ENCODE results near the gene TCF4. TPM values are rescaled to one million over a fixed set of nuclear protein-coding genes. Genes with fewer than 3 reads are reported as not detected.

TCF4 gene
- total and polyA plus RNA-seq, 2 experiments from 2014 or later = 77.7 to 89.2 TPM

DNA sequence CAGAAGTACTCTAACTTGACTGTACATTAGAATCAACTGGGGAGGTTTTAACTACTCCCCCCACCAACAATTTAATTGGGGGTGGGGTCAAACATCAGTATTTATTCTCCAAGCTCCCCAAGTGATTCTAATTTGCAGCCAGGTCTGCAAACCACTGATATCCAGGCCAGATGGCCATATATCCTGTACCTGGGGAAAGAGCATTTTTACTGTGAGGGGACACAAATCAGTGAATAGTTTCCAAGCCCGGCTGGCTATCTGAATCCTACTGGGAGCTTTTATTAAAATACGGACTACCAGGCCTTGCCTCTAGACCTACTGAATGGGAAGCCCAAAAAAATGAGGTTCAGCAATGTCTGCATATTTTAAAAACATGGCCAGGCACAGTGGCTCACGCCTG is 88.5 kb downstream of the TCF4 start (continued):
- TF ChIP-seq, protein P1, sequence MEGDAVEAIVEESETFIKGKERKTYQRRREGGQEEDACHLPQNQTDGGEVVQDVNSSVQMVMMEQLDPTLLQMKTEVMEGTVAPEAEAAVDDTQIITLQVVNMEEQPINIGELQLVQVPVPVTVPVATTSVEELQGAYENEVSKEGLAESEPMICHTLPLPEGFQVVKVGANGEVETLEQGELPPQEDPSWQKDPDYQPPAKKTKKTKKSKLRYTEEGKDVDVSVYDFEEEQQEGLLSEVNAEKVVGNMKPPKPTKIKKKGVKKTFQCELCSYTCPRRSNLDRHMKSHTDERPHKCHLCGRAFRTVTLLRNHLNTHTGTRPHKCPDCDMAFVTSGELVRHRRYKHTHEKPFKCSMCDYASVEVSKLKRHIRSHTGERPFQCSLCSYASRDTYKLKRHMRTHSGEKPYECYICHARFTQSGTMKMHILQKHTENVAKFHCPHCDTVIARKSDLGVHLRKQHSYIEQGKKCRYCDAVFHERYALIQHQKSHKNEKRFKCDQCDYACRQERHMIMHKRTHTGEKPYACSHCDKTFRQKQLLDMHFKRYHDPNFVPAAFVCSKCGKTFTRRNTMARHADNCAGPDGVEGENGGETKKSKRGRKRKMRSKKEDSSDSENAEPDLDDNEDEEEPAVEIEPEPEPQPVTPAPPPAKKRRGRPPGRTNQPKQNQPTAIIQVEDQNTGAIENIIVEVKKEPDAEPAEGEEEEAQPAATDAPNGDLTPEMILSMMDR (conservative IDR thresholded peaks at IDR 0.05; ENCODE audit: low read depth in 2 of 2) = no peak
- TF ChIP-seq ZNF114 (CRISPR knock-in tag; IDR thresholded peaks at IDR 0.05) (no peak), CREB1 (CRISPR knock-in tag; IDR thresholded peaks at IDR 0.05; ENCODE audit: low read depth) (no peak)

DNA sequence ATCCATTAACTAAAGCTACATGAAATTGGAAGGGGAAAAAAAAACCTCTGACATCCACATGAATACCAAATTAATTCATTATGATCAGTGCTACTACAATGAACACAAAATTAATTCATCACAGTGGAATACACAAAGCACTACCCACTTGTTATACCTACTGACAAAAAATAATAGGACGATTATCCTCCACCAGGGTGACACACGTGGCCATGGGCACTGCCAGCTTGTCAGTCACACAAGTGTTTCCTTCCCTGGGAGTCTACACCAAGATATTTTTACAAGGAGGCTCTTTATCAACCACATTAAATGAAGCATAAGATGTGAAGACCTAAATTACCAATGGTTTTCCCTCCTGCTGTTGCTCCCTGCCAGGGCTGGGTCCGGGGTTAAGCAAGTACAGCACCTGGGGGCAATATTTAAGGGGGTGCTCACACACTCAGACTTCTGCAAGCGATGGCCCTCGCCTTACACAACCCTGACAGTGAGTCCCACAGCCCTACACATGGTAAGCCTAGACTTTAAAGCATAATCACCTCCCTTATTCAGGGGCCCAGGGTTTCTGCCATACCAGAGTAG is 90.1 kb downstream of the TCF4 start:
- Mint-ChIP-seq H3K27me3 (ENCODE audit: insufficient read depth, low read depth, poor library complexity) (peaks cover 3% of the 10 kb centered on the region), H3K9me3 (no peaks in the 10 kb centered on the region), H3K4me3 (no peak overlapping the region), H3K36me3 (ENCODE audit: low read depth) (no peaks in the 10 kb centered on the region), H3K27ac (no peak overlapping the region), H3K4me1 (peaks cover 77% of the 10 kb centered on the region)
- peaks cover 89% of the 10 kb centered on the region for H3K79me2 ChIP-seq (replicated peaks; ENCODE audit: insufficient read depth)
- no peak overlapping the region for H3K4me2 ChIP-seq
- no peaks in the 10 kb centered on the region; the same call in 1 of the 2 replicates for H4K20me1 ChIP-seq (replicated peaks; ENCODE audit: insufficient read depth)
- no peaks in the 10 kb centered on the region for H3K36me3 ChIP-seq (ENCODE audit: insufficient read depth)
- H2AFZ ChIP-seq = no peak overlapping the region
- H3K4me3 ChIP-seq = no peak overlapping the region
- H3K27ac ChIP-seq (ENCODE audit: low read depth) = no peak overlapping the region
- H3K4me1 ChIP-seq (ENCODE audit: insufficient read depth) = peaks cover 61% of the 10 kb centered on the region
- DNase-seq (ENCODE audit: low spot score) = no peak
- H3K27me3 ChIP-seq (ENCODE audit: insufficient read depth) = no peaks in the 10 kb centered on the region
- peak; percentile 25; the same call in 2 of the 3 replicates for ATAC-seq
- H3K9me2 ChIP-seq (ENCODE audit: insufficient read depth) = no peaks in the 10 kb centered on the region
- no peaks in the 10 kb centered on the region for H3F3A ChIP-seq (replicated peaks; ENCODE audit: low read depth)
- TF ChIP-seq EZH2 (IDR thresholded peaks at IDR 0.05; ENCODE audit: low read depth, unreplicated experiment) = no peak
- no peak for TF ChIP-seq POLR2AphosphoS5 (IDR thresholded peaks at IDR 0.05; ENCODE audit: low read depth)
- no peak for TF ChIP-seq EZH2phosphoT487 (IDR thresholded peaks at IDR 0.05; ENCODE audit: unreplicated experiment)
- no peak for TF ChIP-seq NANOG (IDR thresholded peaks at IDR 0.05; ENCODE audit: borderline replicate concordance)
- TF ChIP-seq, protein P2, sequence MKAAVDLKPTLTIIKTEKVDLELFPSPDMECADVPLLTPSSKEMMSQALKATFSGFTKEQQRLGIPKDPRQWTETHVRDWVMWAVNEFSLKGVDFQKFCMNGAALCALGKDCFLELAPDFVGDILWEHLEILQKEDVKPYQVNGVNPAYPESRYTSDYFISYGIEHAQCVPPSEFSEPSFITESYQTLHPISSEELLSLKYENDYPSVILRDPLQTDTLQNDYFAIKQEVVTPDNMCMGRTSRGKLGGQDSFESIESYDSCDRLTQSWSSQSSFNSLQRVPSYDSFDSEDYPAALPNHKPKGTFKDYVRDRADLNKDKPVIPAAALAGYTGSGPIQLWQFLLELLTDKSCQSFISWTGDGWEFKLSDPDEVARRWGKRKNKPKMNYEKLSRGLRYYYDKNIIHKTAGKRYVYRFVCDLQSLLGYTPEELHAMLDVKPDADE (IDR thresholded peaks at IDR 0.05) = no peak
- TF ChIP-seq JUNB (IDR thresholded peaks at IDR 0.05; ENCODE audit: unreplicated experiment) = no peak
- TF ChIP-seq CREB1 (CRISPR knock-in tag; IDR thresholded peaks at IDR 0.05; ENCODE audit: low read depth) = no peak
- no peak for TF ChIP-seq ZNF331 (CRISPR knock-in tag; IDR thresholded peaks at IDR 0.05; ENCODE audit: low read depth)
- no peak for TF ChIP-seq ZNF114 (CRISPR knock-in tag; IDR thresholded peaks at IDR 0.05)
- TF ChIP-seq STAT1 (IDR thresholded peaks at IDR 0.05; ENCODE audit: unreplicated experiment) = no peak
- TF ChIP-seq, protein P1 (conservative IDR thresholded peaks at IDR 0.05; ENCODE audit: low read depth in 2 of 2) = no peak
- TF ChIP-seq, protein P3, sequence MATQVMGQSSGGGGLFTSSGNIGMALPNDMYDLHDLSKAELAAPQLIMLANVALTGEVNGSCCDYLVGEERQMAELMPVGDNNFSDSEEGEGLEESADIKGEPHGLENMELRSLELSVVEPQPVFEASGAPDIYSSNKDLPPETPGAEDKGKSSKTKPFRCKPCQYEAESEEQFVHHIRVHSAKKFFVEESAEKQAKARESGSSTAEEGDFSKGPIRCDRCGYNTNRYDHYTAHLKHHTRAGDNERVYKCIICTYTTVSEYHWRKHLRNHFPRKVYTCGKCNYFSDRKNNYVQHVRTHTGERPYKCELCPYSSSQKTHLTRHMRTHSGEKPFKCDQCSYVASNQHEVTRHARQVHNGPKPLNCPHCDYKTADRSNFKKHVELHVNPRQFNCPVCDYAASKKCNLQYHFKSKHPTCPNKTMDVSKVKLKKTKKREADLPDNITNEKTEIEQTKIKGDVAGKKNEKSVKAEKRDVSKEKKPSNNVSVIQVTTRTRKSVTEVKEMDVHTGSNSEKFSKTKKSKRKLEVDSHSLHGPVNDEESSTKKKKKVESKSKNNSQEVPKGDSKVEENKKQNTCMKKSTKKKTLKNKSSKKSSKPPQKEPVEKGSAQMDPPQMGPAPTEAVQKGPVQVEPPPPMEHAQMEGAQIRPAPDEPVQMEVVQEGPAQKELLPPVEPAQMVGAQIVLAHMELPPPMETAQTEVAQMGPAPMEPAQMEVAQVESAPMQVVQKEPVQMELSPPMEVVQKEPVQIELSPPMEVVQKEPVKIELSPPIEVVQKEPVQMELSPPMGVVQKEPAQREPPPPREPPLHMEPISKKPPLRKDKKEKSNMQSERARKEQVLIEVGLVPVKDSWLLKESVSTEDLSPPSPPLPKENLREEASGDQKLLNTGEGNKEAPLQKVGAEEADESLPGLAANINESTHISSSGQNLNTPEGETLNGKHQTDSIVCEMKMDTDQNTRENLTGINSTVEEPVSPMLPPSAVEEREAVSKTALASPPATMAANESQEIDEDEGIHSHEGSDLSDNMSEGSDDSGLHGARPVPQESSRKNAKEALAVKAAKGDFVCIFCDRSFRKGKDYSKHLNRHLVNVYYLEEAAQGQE (IDR thresholded peaks at IDR 0.05; ENCODE audit: unreplicated experiment) = no peak

All from GM23338 (cell line).